Stimulated activated naive CD8-positive, alpha-beta T cell treated with anti-CD3 and anti-CD28 coated beads, Interleukin-15, Interleukin-2, amounts not matched to agents 100 U/mL and 50 U/mL, for 24 hours (primary cell): Measurements from ENCODE around the gene CCL19.
"Not testable (repeated sequence)": the region's sequence is repeated elsewhere in the genome, so short reads cannot be mapped to it uniquely, and the experiment has no call there.

ENCODE experiments used
- ATAC-seq: fragments of 150-1000 bp; cut with Tn5 transposase; one replicate; pipeline ENCODE4 v1.10.0; 2021
- DNase-seq: peaks from one replicate; pipeline ENCODE4 v3.0.0; 2021

The CCL19 gene

GRCh38 chr9:34690983-34691935 lies at the start of gene CCL19:
Gene CCL19 (minus strand): TSS chr9:34691276. CDS start chr9:34691139, 137 bp downstream.
- ATAC-seq = no peak

GRCh38 chr9:34740176-34740575 lies 49.1 kb upstream of the CCL19 start:
- DNase-seq, ATAC-seq: not testable (repeated sequence)

More at GRCh38 chr9:34690983-34691935, at the start of gene CCL19:
- DNase-seq = no peak

GRCh38 chr9:34737677-34738260 lies 46.7 kb upstream of the CCL19 start:
- DNase-seq = no peak
- no peak for ATAC-seq

- ATAC-seq (no peak), DNase-seq (no peak)
These were observed 43.6 kb upstream of the CCL19 start for GRCh38 chr9:34734720-34735119.

GRCh38 chr9:34732886-34733285 lies 41.8 kb upstream of the CCL19 start:
- ATAC-seq (no peak), DNase-seq (no peak)

- no peak for ATAC-seq
- DNase-seq = no peak
These were observed 41.4 kb upstream of the CCL19 start for GRCh38 chr9:34732478-34732877.

- ATAC-seq = no peak
- DNase-seq = no peak
These were observed 32.1 kb upstream of the CCL19 start for GRCh38 chr9:34723141-34723540.

GRCh38 chr9:34719769-34720025 lies 28.6 kb upstream of the CCL19 start:
- not testable (repeated sequence) for ATAC-seq, DNase-seq

GRCh38 chr9:34719021-34719768 lies 28.1 kb upstream of the CCL19 start:
- ATAC-seq (no peak), DNase-seq (no peak)

GRCh38 chr9:34717996-34718614 lies 27.0 kb upstream of the CCL19 start:
- no peak for ATAC-seq
- DNase-seq = no peak

GRCh38 chr9:34716711-34717110 lies 25.6 kb upstream of the CCL19 start:
- ATAC-seq = no peak
- no peak for DNase-seq

GRCh38 chr9:34715639-34716215 lies 24.7 kb upstream of the CCL19 start:
- no peak for DNase-seq
- no peak for ATAC-seq

GRCh38 chr9:34714007-34714406 lies 22.9 kb upstream of the CCL19 start:
- DNase-seq (no peak), ATAC-seq (no peak)

GRCh38 chr9:34712140-34712539 lies 21.1 kb upstream of the CCL19 start:
- ATAC-seq (no peak), DNase-seq (no peak)

- ATAC-seq (no peak), DNase-seq (no peak)
These were observed 18.9 kb upstream of the CCL19 start, which contains the start of gene CCL21 for GRCh38 chr9:34710023-34710422. Gene CCL21 (minus strand): TSS chr9:34710136. CDS start chr9:34710066, 70 bp downstream.

- ATAC-seq (peak; percentile 32), DNase-seq (no peak)
These were observed 18.3 kb upstream of the CCL19 start for GRCh38 chr9:34709196-34709978.

GRCh38 chr9:34707130-34707529 lies 16.1 kb upstream of the CCL19 start:
- no peak for ATAC-seq
- DNase-seq = no peak

- DNase-seq (peak; percentile 92), ATAC-seq (peak; percentile 80)
These were observed 11.0 kb upstream of the CCL19 start for GRCh38 chr9:34701769-34702736.

- peak; percentile 90 for ATAC-seq
- peak; percentile 89 for DNase-seq
These were observed 10.1 kb upstream of the CCL19 start for GRCh38 chr9:34701023-34701768.
